ENCODE data around the gene C3orf52. TPM values are rescaled to one million over a fixed set of nuclear protein-coding genes. Genes with fewer than 3 reads are reported as not detected.
"Not testable (repeated sequence)": the region's sequence is repeated elsewhere in the genome, so short reads cannot be mapped to it uniquely, and the experiment has no call there.

Gene C3orf52, protein sequence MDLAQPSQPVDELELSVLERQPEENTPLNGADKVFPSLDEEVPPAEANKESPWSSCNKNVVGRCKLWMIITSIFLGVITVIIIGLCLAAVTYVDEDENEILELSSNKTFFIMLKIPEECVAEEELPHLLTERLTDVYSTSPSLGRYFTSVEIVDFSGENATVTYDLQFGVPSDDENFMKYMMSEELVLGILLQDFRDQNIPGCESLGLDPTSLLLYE
- total RNA-seq (5.7 TPM), polyA plus RNA-seq (ENCODE audit: insufficient read depth in 1 of 8, insufficient read length in 8 of 8, low replicate concordance in 1 of 8) (1 to 10 TPM; 4.4 to 8.1 (median 5.5) TPM)
- long read RNA-seq, donor 1, partial matches to known transcripts, result 0 of 1 reads
- long read RNA-seq, donor 1, other reads (novel, unspliced or antisense), result 0 of 1 reads
- long read RNA-seq, donor 2, result 0 reads
- long read RNA-seq, donor 3, result 0 reads
- long read RNA-seq, donor 4, partial matches to known transcripts, result 0 of 2 reads
- long read RNA-seq, donor 4, other reads (novel, unspliced or antisense), result 0 of 2 reads
- long read RNA-seq, donor 5, partial matches to known transcripts, result 0 of 3 reads
- long read RNA-seq, donor 5, other reads (novel, unspliced or antisense), result 0 of 3 reads
- long read RNA-seq, donor 6, transcript C3orf52-201 (6 exons, 2,277 nt), result major isoform, 6 of 7 reads
- long read RNA-seq, donor 6, partial matches to known transcripts, result 0 of 7 reads
- long read RNA-seq, donor 6, other reads (novel, unspliced or antisense), result 0 of 7 reads
- long read RNA-seq, donor 7, partial matches to known transcripts, result 0 of 3 reads
- long read RNA-seq, donor 7, other reads (novel, unspliced or antisense), result 0 of 3 reads
- long read RNA-seq, donor 8, result 0 reads
- long read RNA-seq, donor 9, result 0 reads
- long read RNA-seq, donor 10, transcript C3orf52-201 (6 exons, 2,277 nt), result major isoform, 5 of 5 reads
- long read RNA-seq, donor 10, partial matches to known transcripts, result 0 of 5 reads
- long read RNA-seq, donor 10, other reads (novel, unspliced or antisense), result 0 of 5 reads
- long read RNA-seq, donor 11, partial matches to known transcripts, result 0 of 2 reads
- long read RNA-seq, donor 11, other reads (novel, unspliced or antisense), result 0 of 2 reads

DNA sequence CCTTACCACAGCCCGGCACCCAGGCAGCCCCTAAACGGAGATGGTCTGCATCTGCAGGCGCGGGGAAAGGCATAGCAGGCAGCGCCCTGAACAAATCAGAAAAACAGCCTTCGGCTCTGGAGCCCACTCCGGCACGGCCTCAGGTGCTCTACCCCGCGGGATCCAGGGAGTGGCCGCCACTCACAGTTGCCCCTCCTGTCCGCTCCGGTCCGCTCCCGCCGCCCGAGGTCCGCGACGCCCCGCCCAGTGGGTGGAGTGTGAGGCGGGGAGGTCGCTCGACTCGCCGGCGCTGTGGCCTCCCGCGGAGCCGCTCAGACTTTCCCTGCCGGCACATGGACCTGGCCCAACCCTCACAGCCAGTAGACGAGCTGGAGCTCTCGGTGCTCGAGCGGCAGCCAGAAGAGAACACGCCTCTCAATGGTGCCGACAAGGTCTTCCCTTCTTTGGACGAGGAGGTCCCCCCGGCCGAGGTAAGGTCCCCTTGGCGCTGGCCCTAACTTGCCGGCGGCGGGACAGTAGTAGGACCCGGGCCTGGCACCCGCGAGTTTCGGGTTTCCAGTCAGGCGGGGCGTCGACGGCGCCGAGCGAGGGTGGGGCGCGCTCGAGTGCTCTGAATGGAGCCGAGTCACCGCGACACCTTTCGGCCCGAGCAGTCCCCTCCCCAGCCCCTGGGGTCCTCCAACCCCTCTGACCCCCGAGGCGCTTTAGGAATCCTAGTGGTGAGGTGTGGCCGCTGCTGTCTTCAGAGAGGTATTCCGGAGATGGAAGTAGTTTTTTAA, at the start of gene C3orf52:
TSS of gene C3orf52 (plus strand) at position 314 of the 779 bp plus-strand sequence. CDS start at position 333, 19 bp downstream.
- no peaks in the 10 kb centered on the region for H3K9me3 ChIP-seq (replicated peaks; ENCODE audit: control insufficient read depth, low read depth, low read length)
- H3K4me3 ChIP-seq (ENCODE audit: low read length), result peak within 1 kb of the TSS; percentile 53
- H3K27me3 ChIP-seq (ENCODE audit: control insufficient read depth, insufficient read depth, low read length), result peaks cover 23% of the 10 kb centered on the region
- peak; percentile 82 for DNase-seq
- peaks cover 18% of the 10 kb centered on the region for H3K4me1 ChIP-seq (ENCODE audit: control insufficient read depth, insufficient read depth, low read length)
- H3K36me3 ChIP-seq (ENCODE audit: control insufficient read depth, insufficient read depth, low read length), result no peaks in the 10 kb centered on the region
- WGBS (ENCODE audit: insufficient coverage), result under 1% methylated on average over 50 of the region's 67 CpGs
- no peak within 1 kb of the TSS for H3K27ac ChIP-seq (ENCODE audit: low read length)

DNA sequence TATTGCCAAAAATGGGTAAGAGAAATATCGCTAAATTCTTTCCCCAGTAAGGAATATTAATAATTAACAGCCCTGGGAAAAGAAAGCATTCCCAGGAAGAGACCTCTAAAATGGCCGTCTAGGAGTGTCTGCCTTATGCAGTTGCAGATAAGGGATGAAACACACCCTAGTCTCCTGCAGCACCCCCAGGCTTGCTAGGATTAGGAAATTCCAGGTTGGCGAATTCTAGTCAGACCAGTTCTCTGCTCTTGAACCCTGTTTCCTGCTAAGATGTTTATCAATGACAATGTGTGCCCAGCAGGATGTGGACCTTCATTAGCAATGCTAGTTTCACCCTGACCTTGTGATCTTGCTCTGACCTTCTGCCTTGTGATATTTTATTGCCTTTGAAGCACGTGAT, 49.0 kb upstream of the C3orf52 start:
- not testable (repeated sequence) for H3K9me3 ChIP-seq (replicated peaks; ENCODE audit: control insufficient read depth, low read depth, low read length); DNase-seq; H3K36me3 ChIP-seq (ENCODE audit: control insufficient read depth, insufficient read depth, low read length); H3K4me1 ChIP-seq (ENCODE audit: control insufficient read depth, insufficient read depth, low read length); H3K27ac ChIP-seq (ENCODE audit: low read length); H3K27me3 ChIP-seq (ENCODE audit: control insufficient read depth, insufficient read depth, low read length); H3K4me3 ChIP-seq (ENCODE audit: low read length)
- WGBS (ENCODE audit: insufficient coverage), result 88% methylated on average over 1 of the region's 4 CpGs

DNA sequence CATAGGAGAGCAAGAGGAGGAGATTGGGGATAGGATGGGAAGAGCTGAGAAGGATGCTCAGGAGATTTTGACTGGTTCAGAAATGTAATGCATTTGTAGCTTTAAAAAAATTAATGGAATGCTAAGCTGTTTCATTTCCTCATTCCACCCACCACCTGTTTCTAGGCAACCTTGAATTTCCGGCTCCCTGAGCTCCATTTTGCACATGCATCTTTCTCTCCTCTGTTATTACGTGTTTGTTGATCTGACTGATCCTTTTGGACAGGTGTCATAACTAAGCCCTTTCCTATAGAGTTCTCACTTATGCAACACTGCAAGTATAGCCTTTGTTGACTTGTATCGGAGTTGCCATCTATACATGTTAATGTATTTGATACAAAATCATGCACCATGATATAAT, 47.3 kb upstream of the C3orf52 start:
- H3K4me1 ChIP-seq (ENCODE audit: control insufficient read depth, insufficient read depth, low read length), result no peaks in the 10 kb centered on the region
- WGBS (ENCODE audit: insufficient coverage), result no CpG with 5 or more reads among the region's 3 CpGs
- H3K27ac ChIP-seq (ENCODE audit: low read length), result no peak overlapping the region
- H3K4me3 ChIP-seq (ENCODE audit: low read length), result no peak overlapping the region
- no peaks in the 10 kb centered on the region for H3K9me3 ChIP-seq (replicated peaks; ENCODE audit: control insufficient read depth, low read depth, low read length)
- H3K27me3 ChIP-seq (ENCODE audit: control insufficient read depth, insufficient read depth, low read length), result peaks cover 2% of the 10 kb centered on the region
- no peak for DNase-seq
- H3K36me3 ChIP-seq (ENCODE audit: control insufficient read depth, insufficient read depth, low read length), result no peaks in the 10 kb centered on the region

DNA sequence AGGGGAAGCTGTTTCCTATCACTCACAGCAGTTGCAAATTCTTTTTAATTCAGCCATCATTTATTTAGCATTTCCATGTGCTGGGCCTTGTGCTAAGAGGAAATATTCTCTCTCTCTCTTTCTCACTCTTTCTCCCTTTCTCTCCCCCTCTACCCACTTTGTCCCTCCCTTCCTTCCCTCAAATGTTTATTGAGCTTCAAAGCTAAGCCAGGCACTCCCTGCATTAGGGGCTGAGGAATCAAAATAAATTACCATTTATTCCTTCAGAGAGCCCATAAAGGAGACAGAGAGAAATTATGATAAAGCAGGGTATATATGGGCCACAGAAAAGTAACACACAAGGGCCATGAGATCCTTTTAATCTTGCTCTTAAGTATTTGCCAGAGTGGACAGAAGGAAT, 44.9 kb upstream of the C3orf52 start:
- Histone ChIP-seq H3K4me3 (ENCODE audit: low read length) (no peak overlapping the region), H3K36me3 (ENCODE audit: control insufficient read depth, insufficient read depth, low read length) (no peaks in the 10 kb centered on the region), H3K27me3 (ENCODE audit: control insufficient read depth, insufficient read depth, low read length) (peaks cover 2% of the 10 kb centered on the region), H3K27ac (ENCODE audit: low read length) (no peak overlapping the region), H3K9me3 (replicated peaks; ENCODE audit: control insufficient read depth, low read depth, low read length) (no peaks in the 10 kb centered on the region), H3K4me1 (ENCODE audit: control insufficient read depth, insufficient read depth, low read length) (no peaks in the 10 kb centered on the region)
- DNase-seq, result no peak

DNA sequence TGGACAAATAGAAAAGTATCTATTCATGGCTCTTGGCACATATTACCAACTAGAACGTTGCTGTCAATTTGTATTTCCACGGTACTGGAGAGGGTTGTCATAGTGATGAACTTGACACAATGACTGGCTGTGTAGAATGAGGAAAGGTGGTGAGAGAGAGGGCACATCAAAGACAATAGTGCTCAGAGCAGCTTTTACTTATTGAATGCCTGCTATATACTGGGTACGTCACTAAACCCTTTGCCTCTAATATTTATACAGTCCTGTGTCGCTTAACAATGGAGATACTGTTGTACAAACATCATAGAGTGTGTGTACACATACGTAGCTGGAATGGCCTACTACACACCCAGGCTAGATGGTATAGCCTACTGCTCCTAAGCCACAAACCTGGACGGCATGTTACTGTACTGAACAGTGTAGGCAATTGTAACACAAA, 43.3 kb upstream of the C3orf52 start:
- peaks cover 2% of the 10 kb centered on the region for H3K27me3 ChIP-seq (ENCODE audit: control insufficient read depth, insufficient read depth, low read length)
- DNase-seq, result no peak
- H3K36me3 ChIP-seq (ENCODE audit: control insufficient read depth, insufficient read depth, low read length), result no peaks in the 10 kb centered on the region
- no CpG with 5 or more reads among the region's 6 CpGs for WGBS (ENCODE audit: insufficient coverage)
- no peak overlapping the region for H3K27ac ChIP-seq (ENCODE audit: low read length)
- H3K4me3 ChIP-seq (ENCODE audit: low read length), result no peak overlapping the region
- no peaks in the 10 kb centered on the region for H3K4me1 ChIP-seq (ENCODE audit: control insufficient read depth, insufficient read depth, low read length)
- H3K9me3 ChIP-seq (replicated peaks; ENCODE audit: control insufficient read depth, low read depth, low read length), result no peaks in the 10 kb centered on the region

DNA sequence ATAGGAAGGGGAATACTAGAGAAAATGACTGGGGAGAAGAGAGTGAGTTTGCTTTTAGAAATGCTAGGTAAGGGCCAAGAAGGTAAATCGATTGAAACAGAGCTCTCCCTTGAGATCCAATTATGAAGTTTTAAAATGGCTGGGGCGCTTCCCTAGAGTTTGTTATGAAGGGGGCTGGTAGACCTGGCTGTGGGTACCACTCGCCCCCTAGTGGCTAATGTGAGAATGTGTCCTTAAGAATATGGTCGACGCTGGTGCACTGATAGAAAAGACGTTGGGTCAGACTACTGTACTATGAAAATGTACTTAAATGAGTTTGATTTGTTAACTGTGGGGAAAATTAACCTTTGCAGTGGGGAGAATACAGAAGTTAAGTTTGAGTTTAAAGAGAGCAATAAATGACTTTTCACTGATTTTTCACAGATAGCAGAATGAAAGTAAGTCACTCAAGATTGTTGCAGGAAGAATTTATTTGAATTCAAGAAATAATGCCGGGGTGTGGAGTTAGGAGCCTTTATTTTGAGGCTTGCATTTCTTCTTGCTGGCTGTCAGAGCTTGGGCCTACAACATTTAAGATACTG, 42.5 kb upstream of the C3orf52 start:
- Histone ChIP-seq H3K9me3 (replicated peaks; ENCODE audit: control insufficient read depth, low read depth, low read length) (no peaks in the 10 kb centered on the region), H3K4me3 (ENCODE audit: low read length) (no peak overlapping the region), H3K4me1 (ENCODE audit: control insufficient read depth, insufficient read depth, low read length) (no peaks in the 10 kb centered on the region), H3K36me3 (ENCODE audit: control insufficient read depth, insufficient read depth, low read length) (no peaks in the 10 kb centered on the region), H3K27ac (ENCODE audit: low read length) (no peak overlapping the region), H3K27me3 (ENCODE audit: control insufficient read depth, insufficient read depth, low read length) (peaks cover 2% of the 10 kb centered on the region)
- DNase-seq, result peak; percentile 68
- WGBS (ENCODE audit: insufficient coverage), result 0% methylated on average over 5 of the region's 7 CpGs

DNA sequence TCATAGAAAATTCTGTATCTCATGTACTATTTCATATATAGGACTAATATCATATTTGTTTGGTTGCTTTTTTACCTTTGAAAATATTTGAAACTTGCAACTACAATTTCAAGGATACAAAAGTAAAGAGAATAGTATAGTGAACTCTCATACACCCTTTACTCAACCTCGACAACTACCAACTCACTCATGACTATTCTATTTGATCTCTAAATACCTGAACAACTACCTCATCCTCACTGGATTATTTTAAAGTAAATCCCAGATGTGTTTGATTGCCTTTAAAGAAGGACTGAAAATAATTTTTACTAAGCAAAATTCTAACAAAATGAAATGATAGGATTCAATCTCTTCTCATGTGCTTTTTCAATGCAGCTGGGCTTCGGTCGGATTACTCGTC, 39.6 kb upstream of the C3orf52 start:
- Histone ChIP-seq H3K9me3 (replicated peaks; ENCODE audit: control insufficient read depth, low read depth, low read length) (no peaks in the 10 kb centered on the region), H3K36me3 (ENCODE audit: control insufficient read depth, insufficient read depth, low read length) (no peaks in the 10 kb centered on the region), H3K4me1 (ENCODE audit: control insufficient read depth, insufficient read depth, low read length) (no peaks in the 10 kb centered on the region), H3K27ac (ENCODE audit: low read length) (no peak overlapping the region), H3K4me3 (ENCODE audit: low read length) (no peak overlapping the region), H3K27me3 (ENCODE audit: control insufficient read depth, insufficient read depth, low read length) (no peaks in the 10 kb centered on the region)
- no CpG with 5 or more reads among the region's 4 CpGs for WGBS (ENCODE audit: insufficient coverage)
- no peak for DNase-seq

DNA sequence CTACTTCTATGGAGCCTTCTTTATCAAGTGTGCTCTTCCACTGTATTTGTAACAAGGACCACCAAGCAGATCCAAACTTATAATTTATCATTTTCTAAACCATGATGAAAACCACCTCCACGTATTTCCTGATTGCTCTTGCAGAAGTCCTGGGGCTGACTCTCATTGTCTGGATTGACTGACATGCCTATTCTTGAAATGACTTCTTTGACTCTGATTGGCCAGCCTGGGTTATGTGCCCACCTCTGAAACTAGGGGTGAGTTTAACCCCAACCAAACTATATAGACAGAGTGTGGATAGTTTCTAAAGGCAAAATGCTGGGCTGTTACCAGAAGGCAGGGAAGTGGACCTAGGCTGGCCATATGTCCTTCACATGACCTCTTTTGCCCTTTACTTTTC, 38.9 kb upstream of the C3orf52 start:
- H3K36me3 ChIP-seq (ENCODE audit: control insufficient read depth, insufficient read depth, low read length), result no peaks in the 10 kb centered on the region
- WGBS (ENCODE audit: insufficient coverage), result 80% methylated on average over 1 of the region's 1 CpG
- H3K27ac ChIP-seq (ENCODE audit: low read length), result no peak overlapping the region
- no peaks in the 10 kb centered on the region for H3K27me3 ChIP-seq (ENCODE audit: control insufficient read depth, insufficient read depth, low read length)
- DNase-seq, result no peak
- no peak overlapping the region for H3K4me3 ChIP-seq (ENCODE audit: low read length)
- H3K4me1 ChIP-seq (ENCODE audit: control insufficient read depth, insufficient read depth, low read length), result no peaks in the 10 kb centered on the region
- H3K9me3 ChIP-seq (replicated peaks; ENCODE audit: control insufficient read depth, low read depth, low read length), result no peaks in the 10 kb centered on the region

DNA sequence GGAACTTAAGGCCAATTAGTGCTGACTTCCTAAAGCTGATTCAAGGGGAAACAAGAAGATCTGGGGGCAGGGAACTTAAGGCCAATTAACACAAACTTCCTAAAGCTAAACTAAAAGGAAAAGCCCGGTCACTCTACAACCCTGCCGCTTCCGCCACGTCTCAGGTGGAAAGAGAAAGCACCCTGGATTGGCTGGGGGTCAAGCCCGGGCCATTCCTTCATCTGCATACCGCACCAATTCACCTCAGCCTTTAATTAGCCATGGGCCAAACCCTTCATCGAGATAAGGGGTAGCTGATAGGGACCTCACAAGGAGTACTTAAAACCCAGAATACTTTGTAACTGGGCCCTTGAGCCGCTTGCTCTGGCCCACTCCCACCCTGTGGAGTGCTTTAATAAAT, 37.3 kb upstream of the C3orf52 start:
- Histone ChIP-seq H3K27ac (ENCODE audit: low read length) (no peak overlapping the region), H3K4me1 (ENCODE audit: control insufficient read depth, insufficient read depth, low read length) (no peaks in the 10 kb centered on the region), H3K27me3 (ENCODE audit: control insufficient read depth, insufficient read depth, low read length) (no peaks in the 10 kb centered on the region), H3K4me3 (ENCODE audit: low read length) (no peak overlapping the region), H3K9me3 (replicated peaks; ENCODE audit: control insufficient read depth, low read depth, low read length) (no peaks in the 10 kb centered on the region), H3K36me3 (ENCODE audit: control insufficient read depth, insufficient read depth, low read length) (no peaks in the 10 kb centered on the region)
- 27% methylated on average over 5 of the region's 8 CpGs for WGBS (ENCODE audit: insufficient coverage)
- no peak for DNase-seq
